Coronary artery (tissue), 2 donors: ENCODE measurements around the gene PITPNM3.
A peak's percentile ranks its signal among the peaks of the same experiment; 100 is the strongest.

ENCODE experiments used
- DNase-seq: peaks from one replicate; pipeline ENCODE4 v3.0.0-alpha.2; 2017; ENCODE audit warnings: low spot score
- H3K27ac ChIP-seq, 2 donors: fragments of 200-600 bp; sonication (generic); one replicate each; pipeline ENCODE4 v1.5.1; 2016 to 2019
- H3K4me3 ChIP-seq: fragments of 200-600 bp; sonication (generic); 2 replicates; pipeline ENCODE4 v1.5.1; 2016; ENCODE audit warnings: mild to moderate bottlenecking, moderate library complexity
- CTCF ChIP-seq: fragments of 200-600 bp; sonication (generic); IDR thresholded peaks from one replicate; pipeline ENCODE4 v1.5.1; 2019; ENCODE audit warnings: antibody characterized with exemption

PITPNM3 gene

DNA sequence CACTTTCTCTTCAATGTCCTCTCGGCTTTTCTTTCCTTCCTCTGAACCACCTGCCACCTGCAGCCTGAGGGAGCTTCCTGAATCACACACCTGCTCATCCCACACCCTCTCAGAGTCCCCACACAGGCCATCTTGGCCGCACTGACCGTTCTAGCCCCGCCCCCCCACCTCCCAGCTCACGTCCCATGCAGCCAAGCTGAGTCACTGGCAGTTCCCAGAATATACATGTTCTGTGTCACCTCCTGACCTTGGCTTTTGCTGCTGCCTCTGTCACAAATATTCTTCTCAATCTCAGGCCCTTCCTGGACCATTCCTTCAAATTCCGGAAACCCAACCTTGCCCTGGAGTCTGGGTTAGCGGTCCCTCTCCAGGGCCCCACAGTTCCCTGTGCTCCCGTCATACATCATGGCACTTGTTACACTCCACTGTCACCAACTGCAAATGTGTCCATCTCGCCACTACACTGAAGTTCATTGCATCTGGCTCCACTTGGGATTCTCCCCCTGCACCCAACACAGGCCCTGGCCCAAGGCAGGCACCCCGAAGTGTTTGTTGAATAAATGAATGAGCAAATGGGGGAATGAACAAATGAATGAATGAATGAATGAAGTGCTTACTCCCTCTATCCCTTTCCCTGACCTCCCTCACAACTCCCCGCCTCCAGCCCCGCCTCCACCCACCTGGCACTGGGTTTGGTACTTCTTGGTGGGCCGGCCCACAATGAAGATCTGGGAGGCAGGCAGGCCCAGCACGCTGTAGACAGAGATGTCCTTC lies 99.3 kb downstream of the PITPNM3 start:
- no peak for DNase-seq
- TF ChIP-seq CTCF, result no peak
- Histone ChIP-seq H3K27ac (no peak overlapping the region), H3K4me3 (no peak overlapping the region)

- DNase-seq, result no peak
- Histone ChIP-seq H3K4me3 (no peak overlapping the region), H3K27ac (no peak overlapping the region)
- no peak for TF ChIP-seq CTCF
These were observed 100.0 kb downstream of the PITPNM3 start for GRCh38 chr17:6456321-6456720.

- no peak for DNase-seq
- TF ChIP-seq CTCF, result no peak
- Histone ChIP-seq H3K4me3 (peak overlapping the region; percentile 57), H3K27ac (no peak overlapping the region)
These were observed 101.0 kb downstream of the PITPNM3 start for GRCh38 chr17:6455321-6455705.

DNA sequence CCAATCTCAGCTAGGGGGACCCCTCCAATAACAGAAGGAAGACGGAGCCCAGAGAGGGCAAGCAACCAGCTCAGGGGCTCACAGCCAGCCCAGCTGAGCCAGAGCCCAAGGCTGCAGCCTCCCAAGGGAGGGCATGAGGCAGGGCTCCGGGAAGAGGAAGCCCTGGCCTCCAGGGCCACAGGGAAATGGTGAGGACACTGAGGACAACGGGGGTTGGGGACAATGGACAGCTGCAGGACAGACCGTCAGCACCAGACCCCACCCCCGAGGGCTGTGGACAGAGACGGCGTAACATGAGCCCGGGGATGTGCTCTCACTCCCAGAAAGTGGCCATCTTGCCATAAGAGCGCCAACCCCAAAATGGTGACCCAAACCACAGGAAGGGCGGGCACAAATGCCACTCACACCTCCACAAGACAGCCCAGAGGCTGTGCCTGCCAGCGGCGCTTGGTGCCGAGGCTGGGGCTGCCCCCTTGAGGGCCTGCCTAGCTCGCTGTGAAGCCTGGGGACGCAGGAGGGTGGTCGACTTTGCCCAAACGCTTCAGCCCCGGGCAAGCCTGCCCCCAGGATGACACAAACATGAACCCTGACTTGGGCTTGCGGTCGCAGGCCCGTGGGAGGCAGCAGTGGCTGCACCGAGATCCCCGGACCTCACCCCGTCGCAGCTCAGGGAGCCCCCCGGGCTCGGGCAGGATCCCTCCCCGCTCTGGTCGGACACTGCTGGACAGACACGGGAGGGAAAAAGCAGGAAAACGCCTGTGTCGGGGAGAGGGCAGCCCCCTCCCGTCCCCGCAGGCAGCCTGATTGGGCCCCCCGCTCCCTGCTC lies 101.6 kb downstream of the PITPNM3 start:
- no peak for TF ChIP-seq CTCF
- Histone ChIP-seq H3K4me3 (peak overlapping the region; percentile 57), H3K27ac (no peak overlapping the region)
- no peak for DNase-seq

- Histone ChIP-seq H3K4me3 (no peak overlapping the region), H3K27ac (no peak overlapping the region)
- DNase-seq, result no peak
- TF ChIP-seq CTCF, result no peak
These were observed 102.9 kb downstream of the PITPNM3 start for GRCh38 chr17:6453279-6454024.

- no peak overlapping the region for H3K27ac ChIP-seq
- TF ChIP-seq CTCF, result no peak
- DNase-seq, result no peak
These were observed 103.7 kb downstream of the PITPNM3 start for GRCh38 chr17:6452471-6453266.

More at GRCh38 chr17:6452471-6453266, 103.7 kb downstream of the PITPNM3 start:
- H3K4me3 ChIP-seq, result no peak overlapping the region
